ENCODE data around the gene GSE1. TPM values are rescaled to one million over a fixed set of nuclear protein-coding genes. Genes with fewer than 3 reads are reported as not detected.

The GSE1 gene
- total and polyA plus RNA-seq, 9 of the 15 experiments (the other 6 are each of a cell fraction or from before 2014, with no cell fraction given) = 12.2 to 244 (median 57.9) TPM

GRCh38 chr16:85688586-85689284 is 75.6 kb downstream of the GSE1 start, which contains the start of gene GINS2 (continued):
- TF ChIP-seq UBTF (IDR thresholded peaks at IDR 0.05; ENCODE audit: borderline replicate concordance in 1 of 2, low read depth in 2 of 2, low read length in 2 of 2) (no peak; a peak in 1 of 4 replicates), HNRNPH1 (optimal IDR thresholded peaks at IDR 0.05; ENCODE audit: low read depth, low read length) (no peak), OTX1 (CRISPR knock-in tag; IDR thresholded peaks at IDR 0.05) (no peak), CAMTA2 (CRISPR knock-in tag; conservative IDR thresholded peaks at IDR 0.05) (no peak), MED1 (CRISPR knock-in tag; IDR thresholded peaks at IDR 0.05; ENCODE audit: borderline replicate concordance) (no peak), NFE2L1 (tag; IDR thresholded peaks at IDR 0.05; ENCODE audit: borderline replicate concordance, low read depth) (no peak), NFE2 (IDR thresholded peaks at IDR 0.05; ENCODE audit: low read depth) (no peak), NELFE (IDR thresholded peaks at IDR 0.05; ENCODE audit: insufficient read depth, insufficient read length) (no peak), TFAM (CRISPR knock-in tag; conservative IDR thresholded peaks at IDR 0.05) (no peak), HMG20B (CRISPR knock-in tag; IDR thresholded peaks at IDR 0.05) (no peak), KLF1 (tag; IDR thresholded peaks at IDR 0.05) (no peak), U2AF1 (optimal IDR thresholded peaks at IDR 0.05; ENCODE audit: low read depth, low read length) (peak; percentile 83), ZNF124 (CRISPR knock-in tag; IDR thresholded peaks at IDR 0.05) (no peak), MXI1 (IDR thresholded peaks at IDR 0.05; ENCODE audit: low read depth, low read length) (no peak), SFPQ (IDR thresholded peaks at IDR 0.05; ENCODE audit: low read depth, low read length) (no peak), TGIF2 (CRISPR knock-in tag; IDR thresholded peaks at IDR 0.05) (no peak; the same call in 1 of the 2 replicates), ZNF316 (IDR thresholded peaks at IDR 0.05) (no peak), ZNF511 (CRISPR knock-in tag; IDR thresholded peaks at IDR 0.05) (peak; percentile 57; the same call in 1 of the 2 replicates), TEAD1 (CRISPR knock-in tag; IDR thresholded peaks at IDR 0.05) (peak in 1 of 2 experiments; percentile 69; a peak in 1 of 4 replicates), ZNF41 (CRISPR knock-in tag; conservative IDR thresholded peaks at IDR 0.05) (no peak), SAFB (IDR thresholded peaks at IDR 0.05; ENCODE audit: borderline replicate concordance, low read depth, low read length) (peak; percentile 30; the same call in 1 of the 2 replicates), SMAD4 (CRISPR knock-in tag; conservative IDR thresholded peaks at IDR 0.05) (no peak)
- TF ChIP-seq, protein P1, sequence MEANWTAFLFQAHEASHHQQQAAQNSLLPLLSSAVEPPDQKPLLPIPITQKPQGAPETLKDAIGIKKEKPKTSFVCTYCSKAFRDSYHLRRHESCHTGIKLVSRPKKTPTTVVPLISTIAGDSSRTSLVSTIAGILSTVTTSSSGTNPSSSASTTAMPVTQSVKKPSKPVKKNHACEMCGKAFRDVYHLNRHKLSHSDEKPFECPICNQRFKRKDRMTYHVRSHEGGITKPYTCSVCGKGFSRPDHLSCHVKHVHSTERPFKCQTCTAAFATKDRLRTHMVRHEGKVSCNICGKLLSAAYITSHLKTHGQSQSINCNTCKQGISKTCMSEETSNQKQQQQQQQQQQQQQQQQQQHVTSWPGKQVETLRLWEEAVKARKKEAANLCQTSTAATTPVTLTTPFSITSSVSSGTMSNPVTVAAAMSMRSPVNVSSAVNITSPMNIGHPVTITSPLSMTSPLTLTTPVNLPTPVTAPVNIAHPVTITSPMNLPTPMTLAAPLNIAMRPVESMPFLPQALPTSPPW (CRISPR knock-in tag; IDR thresholded peaks at IDR 0.05) = peak; percentile 83
